Gastrocnemius medialis (tissue), 4 donors: ENCODE data around the gene TMEM213. TPM values are rescaled to one million over a fixed set of nuclear protein-coding genes. Genes with fewer than 3 reads are reported as not detected.

Source experiments
- ATAC-seq, 2 donors: fragments of 150-250 bp; one replicate each; pipeline ENCODE4 v1.9.1; 2016
- DNase-seq, 2 donors: peaks; one replicate each; pipeline ENCODE4 v3.0.0-alpha.2; 2019
- H3K27ac ChIP-seq, 4 donors: fragments of 200-600 bp; sonication (generic); 1 replicate in 1 of 4; 2 replicates in 3 of 4; pipeline ENCODE4 v1.5.1; 2016 to 2018; ENCODE audit warnings: mild to moderate bottlenecking in 2 of 4, moderate library complexity in 1 of 4
- H3K27me3 ChIP-seq, 3 donors: fragments of 200-600 bp; sonication (generic) in 2 of 3; 1 replicate in 1 of 3; 2 replicates in 2 of 3; pipeline versions ENCODE4 v1.5.1 to v1.6.0; 2016 to 2019; ENCODE audit warnings: mild to moderate bottlenecking in 1 of 3, moderate library complexity in 1 of 3
- H3K36me3 ChIP-seq, 2 donors: fragments of 200-600 bp; sonication (generic) in 1 of 2; one replicate each; pipeline ENCODE4 v1.5.1; 2017 to 2018
- H3K4me1 ChIP-seq, 2 donors: fragments of 200-600 bp; sonication (generic) in 1 of 2; one replicate each; pipeline ENCODE4 v1.5.1; 2016 to 2017; ENCODE audit warnings: mild to moderate bottlenecking in 2 of 2
- H3K4me3 ChIP-seq, 4 donors: fragments of 200-600 bp; sonication (generic) in 3 of 4; 1 replicate in 1 of 4; 2 replicates in 3 of 4; pipeline ENCODE4 v1.5.1; 2016 to 2019; ENCODE audit warnings: mild to moderate bottlenecking in 2 of 4
- H3K9me3 ChIP-seq, 3 donors: fragments of 200-600 bp; sonication (generic) in 2 of 3; 1 replicate in 1 of 3; 2 replicates in 2 of 3; pipeline ENCODE4 v1.5.1; 2016 to 2019
- CTCF ChIP-seq, 5 experiments: fragments of 450-650 bp in 3 of 5; fragments of 200-600 bp in 2 of 5; sonication (generic) in 2 of 5; IDR thresholded peaks in 4 of 5; conservative IDR thresholded peaks in 1 of 5; 1 replicate in 4 of 5; 2 replicates in 1 of 5; pipeline ENCODE4 v1.5.1; 2016 to 2019; ENCODE audit warnings: antibody characterized with exemption in 5 of 5, mild to moderate bottlenecking in 3 of 5, moderate library complexity in 3 of 5
- POLR2A ChIP-seq, 2 donors: fragments of 450-650 bp; IDR thresholded peaks; one replicate each; pipeline ENCODE4 v1.6.1; 2017; ENCODE audit warnings: antibody characterized with exemption in 2 of 2, mild to moderate bottlenecking in 2 of 2, moderate library complexity in 2 of 2
- in situ Hi-C, 4 donors: fragments of 200-750 bp; cut with MboI; loops; one replicate each; pipeline versions ENCODE4 v1.15.0 to v1.8.0; 2017; ENCODE audit warnings: low sequenced_read_pairs in 4 of 4
- intact Hi-C: fragments of 100-400 bp; cut with DNase I; formaldehyde crosslinking; loops from one replicate; pipeline ENCODE4 v1.15.1; 2023; ENCODE audit warnings: low total_unique reads
- total RNA-seq, 4 donors: library from RNA; depleted of rRNA; stranded (reverse); fragments of >200 nt; gene quantifications; one replicate each; pipeline versions ENCODE4 v1.1.0 to v1.2.3, GENCODE V29; 2016

TMEM213 gene
- total RNA-seq, 4 donors from 2014 or later: not detected

- H3K9me3 ChIP-seq: no peaks in the 10 kb centered on the region
- in situ Hi-C loops: no loop called here
- H3K27me3 ChIP-seq: no peaks in the 10 kb centered on the region
- intact Hi-C loops: no loop called here
- TF ChIP-seq POLR2A (IDR thresholded peaks at IDR 0.05) (no peak), CTCF (IDR thresholded peaks at IDR 0.05 in 4 of 5, conservative IDR thresholded peaks at IDR 0.05 in 1 of 5) (no peak)
- DNase-seq (no peak), ATAC-seq (no peak)
- H3K27ac ChIP-seq: no peak overlapping the region
- H3K4me3 ChIP-seq: no peak overlapping the region
- H3K36me3 ChIP-seq: no peaks in the 10 kb centered on the region
- no peaks in the 10 kb centered on the region for H3K4me1 ChIP-seq
These were observed 50.5 kb downstream of the TMEM213 start for GRCh38 chr7:138848056-138848980.

- intact Hi-C loops (no loop called here), in situ Hi-C loops (no loop called here)
- H3K4me3 ChIP-seq: no peak overlapping the region
- DNase-seq (no peak), ATAC-seq (no peak)
- no peak overlapping the region for H3K27ac ChIP-seq
- no peak for TF ChIP-seq POLR2A (IDR thresholded peaks at IDR 0.05)
- no peak for TF ChIP-seq CTCF (IDR thresholded peaks at IDR 0.05 in 4 of 5, conservative IDR thresholded peaks at IDR 0.05 in 1 of 5)
- no peaks in the 10 kb centered on the region for H3K9me3 ChIP-seq
- no peaks in the 10 kb centered on the region for H3K4me1 ChIP-seq
- H3K36me3 ChIP-seq: no peaks in the 10 kb centered on the region
- H3K27me3 ChIP-seq: no peaks in the 10 kb centered on the region
These were observed 51.9 kb downstream of the TMEM213 start for GRCh38 chr7:138849701-138850100.

GRCh38 chr7:138852469-138852868 lies 54.7 kb downstream of the TMEM213 start:
- TF ChIP-seq POLR2A (IDR thresholded peaks at IDR 0.05) (no peak), CTCF (IDR thresholded peaks at IDR 0.05 in 4 of 5, conservative IDR thresholded peaks at IDR 0.05 in 1 of 5) (no peak)
- in situ Hi-C loops: no loop called here

GRCh38 chr7:138853448-138853847 lies 55.7 kb downstream of the TMEM213 start:
- Histone ChIP-seq H3K36me3 (no peaks in the 10 kb centered on the region), H3K27me3 (no peaks in the 10 kb centered on the region), H3K9me3 (no peaks in the 10 kb centered on the region), H3K4me1 (no peaks in the 10 kb centered on the region), H3K4me3 (no peak overlapping the region), H3K27ac (no peak overlapping the region)
- ATAC-seq (no peak), DNase-seq (no peak)
- TF ChIP-seq POLR2A (IDR thresholded peaks at IDR 0.05) (no peak), CTCF (IDR thresholded peaks at IDR 0.05 in 4 of 5, conservative IDR thresholded peaks at IDR 0.05 in 1 of 5) (no peak)
- intact Hi-C loops: no loop called here
- in situ Hi-C loops: no loop called here

More at GRCh38 chr7:138852469-138852868, 54.7 kb downstream of the TMEM213 start:
- H3K36me3 ChIP-seq: no peaks in the 10 kb centered on the region
- ATAC-seq (no peak), DNase-seq (no peak)
- intact Hi-C loops: no loop called here
- no peak overlapping the region for H3K4me3 ChIP-seq
- H3K9me3 ChIP-seq: no peaks in the 10 kb centered on the region
- no peaks in the 10 kb centered on the region for H3K27me3 ChIP-seq
- H3K27ac ChIP-seq: no peak overlapping the region
- no peaks in the 10 kb centered on the region for H3K4me1 ChIP-seq
